Measurements from ENCODE around the gene RELN. TPM values are rescaled to one million over a fixed set of nuclear protein-coding genes. Genes with fewer than 3 reads are reported as not detected.
"Not testable (repeated sequence)": the region's sequence is repeated elsewhere in the genome, so short reads cannot be mapped to it uniquely, and the experiment has no call there.

The RELN gene
- total RNA-seq, 1 experiment from 2014 or later: not detected

GRCh38 chr7:103896826-103897225, 92.6 kb downstream of the RELN start:
- DNase-seq (ENCODE audit: low read depth): not testable (repeated sequence)

GRCh38 chr7:103894656-103895596, 94.5 kb downstream of the RELN start:
- DNase-seq (ENCODE audit: low read depth): no peak

- no peak for DNase-seq (ENCODE audit: low read depth)
These were observed 96.1 kb downstream of the RELN start for GRCh38 chr7:103893350-103893749.

- DNase-seq (ENCODE audit: low read depth): no peak
These were observed 100.0 kb downstream of the RELN start for GRCh38 chr7:103889451-103889850.

- DNase-seq (ENCODE audit: low read depth): no peak
These were observed 100.8 kb downstream of the RELN start for GRCh38 chr7:103888603-103889153.

GRCh38 chr7:103887853-103888602, 101.4 kb downstream of the RELN start:
- DNase-seq (ENCODE audit: low read depth): no peak

GRCh38 chr7:103887050-103887449, 102.4 kb downstream of the RELN start:
- DNase-seq (ENCODE audit: low read depth): no peak

- no peak for DNase-seq (ENCODE audit: low read depth)
These were observed 109.4 kb downstream of the RELN start for GRCh38 chr7:103879928-103880600.

- DNase-seq (ENCODE audit: low read depth): no peak
These were observed 110.0 kb downstream of the RELN start for GRCh38 chr7:103879411-103879810.

GRCh38 chr7:103877565-103877964, 111.9 kb downstream of the RELN start:
- DNase-seq (ENCODE audit: low read depth): no peak

- DNase-seq (ENCODE audit: low read depth): no peak
These were observed 113.7 kb downstream of the RELN start for GRCh38 chr7:103875718-103876117.

GRCh38 chr7:103871473-103871872, 118.0 kb downstream of the RELN start:
- no peak for DNase-seq (ENCODE audit: low read depth)

- no peak for DNase-seq (ENCODE audit: low read depth)
These were observed 118.8 kb downstream of the RELN start for GRCh38 chr7:103870664-103871063.

- no peak for DNase-seq (ENCODE audit: low read depth)
These were observed 121.6 kb downstream of the RELN start for GRCh38 chr7:103867874-103868273.

GRCh38 chr7:103866919-103867318, 122.5 kb downstream of the RELN start:
- DNase-seq (ENCODE audit: low read depth): no peak

GRCh38 chr7:103865442-103865841, 124.0 kb downstream of the RELN start:
- no peak for DNase-seq (ENCODE audit: low read depth)

- DNase-seq (ENCODE audit: low read depth): no peak
These were observed 127.0 kb downstream of the RELN start for GRCh38 chr7:103862302-103863035.

- no peak for DNase-seq (ENCODE audit: low read depth)
These were observed 129.7 kb downstream of the RELN start for GRCh38 chr7:103859709-103860108.

- DNase-seq (ENCODE audit: low read depth): no peak
These were observed 132.0 kb downstream of the RELN start for GRCh38 chr7:103857435-103857834.

GRCh38 chr7:103856929-103857328, 132.5 kb downstream of the RELN start:
- no peak for DNase-seq (ENCODE audit: low read depth)

- DNase-seq (ENCODE audit: low read depth): no peak
These were observed 133.8 kb downstream of the RELN start for GRCh38 chr7:103855671-103856070.
